ENCODE measurements around the gene SCG3.

Gene SCG3

GRCh38 chr15:51727141-51727897 is 46.0 kb downstream of the SCG3 start:
- DNase-seq (ENCODE audit: low spot score): no peak

GRCh38 chr15:51731549-51732267 is 50.4 kb downstream of the SCG3 start:
- no peak for DNase-seq (ENCODE audit: low spot score)

GRCh38 chr15:51732646-51733045 is 51.3 kb downstream of the SCG3 start:
- DNase-seq (ENCODE audit: low spot score): no peak

GRCh38 chr15:51735228-51736010 is 54.1 kb downstream of the SCG3 start:
- no peak for DNase-seq (ENCODE audit: low spot score)

GRCh38 chr15:51736069-51736468 is 54.8 kb downstream of the SCG3 start:
- no peak for DNase-seq (ENCODE audit: low spot score)

- no peak for DNase-seq (ENCODE audit: low spot score)
Measured at GRCh38 chr15:51736751-51737521, 55.6 kb downstream of the SCG3 start.

- peak; percentile 82 for DNase-seq (ENCODE audit: low spot score)
Measured at GRCh38 chr15:51737522-51738305, 56.4 kb downstream of the SCG3 start, which contains the start of gene LYSMD2. Gene LYSMD2, minus strand, starts transcription at chr15:51737655. Its CDS starts 33 bp downstream, at chr15:51737622.

- no peak for DNase-seq (ENCODE audit: low spot score)
Measured at GRCh38 chr15:51738553-51738952, 57.2 kb downstream of the SCG3 start.

GRCh38 chr15:51739061-51739712 is 57.9 kb downstream of the SCG3 start:
- no peak for DNase-seq (ENCODE audit: low spot score)

- no peak for DNase-seq (ENCODE audit: low spot score)
Measured at GRCh38 chr15:51749307-51749706, 68.0 kb downstream of the SCG3 start.

- DNase-seq (ENCODE audit: low spot score): no peak
Measured at GRCh38 chr15:51750186-51750585, 68.9 kb downstream of the SCG3 start.

GRCh38 chr15:51750792-51751696 is 69.7 kb downstream of the SCG3 start, which contains the start of gene TMOD2:
Gene TMOD2, plus strand, starts transcription at chr15:51751597. Its CDS starts 14,845 bp downstream, at chr15:51766442.
- DNase-seq (ENCODE audit: low spot score): peak; percentile 74

GRCh38 chr15:51751697-51752683 is 70.7 kb downstream of the SCG3 start:
- DNase-seq (ENCODE audit: low spot score): no peak

GRCh38 chr15:51752888-51753287 is 71.6 kb downstream of the SCG3 start:
- no peak for DNase-seq (ENCODE audit: low spot score)

GRCh38 chr15:51754267-51754666 is 73.0 kb downstream of the SCG3 start:
- DNase-seq (ENCODE audit: low spot score): no peak

- no peak for DNase-seq (ENCODE audit: low spot score)
Measured at GRCh38 chr15:51755790-51756189, 74.5 kb downstream of the SCG3 start.

- DNase-seq (ENCODE audit: low spot score): no peak
Measured at GRCh38 chr15:51756482-51756881, 75.2 kb downstream of the SCG3 start.

- DNase-seq (ENCODE audit: low spot score): no peak
Measured at GRCh38 chr15:51757450-51757849, 76.1 kb downstream of the SCG3 start.

All from left forelimb (tissue), 1 donor.